Measurements from ENCODE around the gene POC5.

Gene POC5

DNA sequence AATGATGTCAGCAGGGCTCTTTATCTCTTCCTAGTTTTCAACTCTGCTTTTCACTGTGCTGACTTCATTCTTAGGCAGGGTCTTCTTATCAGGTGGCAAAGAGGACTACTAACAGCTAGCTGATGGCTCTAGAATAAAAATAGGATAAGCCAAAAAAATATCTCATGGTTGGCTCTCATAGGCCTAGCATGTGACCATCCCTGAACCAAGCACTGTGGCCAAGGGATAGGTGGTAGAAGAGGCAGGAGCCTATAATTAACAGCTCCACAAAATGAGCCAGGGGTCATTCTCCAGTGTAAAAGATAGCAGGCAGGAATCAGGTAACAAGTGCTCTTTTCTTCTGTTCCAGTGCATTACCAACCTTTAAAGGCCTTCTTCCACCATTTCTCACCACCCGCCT is 84.9 kb downstream of the POC5 start:
- Histone ChIP-seq H2AFZ (ENCODE audit: low read length) (no peak overlapping the region), H3K9me2 (ENCODE audit: low read depth, low read length) (no peaks in the 10 kb centered on the region), H3K27me3 (ENCODE audit: insufficient read depth, low read length) (no peaks in the 10 kb centered on the region), H3K4me1 (ENCODE audit: insufficient read depth, low read length, severe bottlenecking) (no peaks in the 10 kb centered on the region), H3K9me3 (ENCODE audit: low read length) (no peaks in the 10 kb centered on the region), H4K20me1 (ENCODE audit: insufficient read depth, low read length) (no peaks in the 10 kb centered on the region), H3K4me3 (ENCODE audit: low read depth, low read length, poor library complexity, severe bottlenecking) (no peak overlapping the region), H3K9ac (ENCODE audit: low read length) (no peak overlapping the region), H3F3A (ENCODE audit: insufficient read depth, low read length) (no peaks in the 10 kb centered on the region), H3K4me2 (ENCODE audit: low read length) (no peak overlapping the region), H3K36me3 (ENCODE audit: insufficient read depth, low read length) (no peaks in the 10 kb centered on the region), H3K27ac (ENCODE audit: low read depth, low read length, poor library complexity, severe bottlenecking) (no peak overlapping the region), H3K79me2 (ENCODE audit: insufficient read depth, low read length) (no peaks in the 10 kb centered on the region)
- TF ChIP-seq CTCF (IDR thresholded peaks at IDR 0.05; ENCODE audit: low read length) (no peak), EZH2 (IDR thresholded peaks at IDR 0.05; ENCODE audit: borderline replicate concordance, low read length) (no peak)

DNA sequence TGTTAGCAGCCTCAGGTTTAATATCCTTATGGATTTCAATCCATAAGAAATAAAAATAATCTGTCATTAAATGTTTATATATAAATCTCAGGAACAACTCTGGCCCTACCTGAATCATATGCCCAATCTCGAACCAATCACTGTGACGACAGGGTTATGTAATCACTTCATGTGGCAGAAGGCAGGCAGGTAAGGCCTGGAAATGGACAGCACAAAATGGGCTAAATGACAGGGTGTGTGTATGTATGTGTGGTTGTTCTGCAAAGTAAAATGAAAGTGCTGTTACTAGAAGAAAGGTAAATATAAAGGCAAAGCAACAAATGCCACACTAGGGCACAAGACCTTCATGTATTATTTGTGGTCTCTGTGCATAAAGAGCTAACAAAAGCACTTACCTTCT is 86.4 kb downstream of the POC5 start:
- Histone ChIP-seq H3K9me2 (ENCODE audit: low read depth, low read length) (no peaks in the 10 kb centered on the region), H3K9ac (ENCODE audit: low read length) (no peak overlapping the region), H3K4me1 (ENCODE audit: insufficient read depth, low read length, severe bottlenecking) (no peaks in the 10 kb centered on the region), H3F3A (ENCODE audit: insufficient read depth, low read length) (no peaks in the 10 kb centered on the region), H3K79me2 (ENCODE audit: insufficient read depth, low read length) (no peaks in the 10 kb centered on the region), H3K27me3 (ENCODE audit: insufficient read depth, low read length) (no peaks in the 10 kb centered on the region), H3K36me3 (ENCODE audit: insufficient read depth, low read length) (no peaks in the 10 kb centered on the region), H3K4me2 (ENCODE audit: low read length) (no peak overlapping the region), H3K27ac (ENCODE audit: low read depth, low read length, poor library complexity, severe bottlenecking) (no peak overlapping the region), H3K9me3 (ENCODE audit: low read length) (no peaks in the 10 kb centered on the region), H3K4me3 (ENCODE audit: low read depth, low read length, poor library complexity, severe bottlenecking) (no peak overlapping the region), H4K20me1 (ENCODE audit: insufficient read depth, low read length) (no peaks in the 10 kb centered on the region), H2AFZ (ENCODE audit: low read length) (no peak overlapping the region)
- TF ChIP-seq EZH2 (IDR thresholded peaks at IDR 0.05; ENCODE audit: borderline replicate concordance, low read length) (no peak), CTCF (IDR thresholded peaks at IDR 0.05; ENCODE audit: low read length) (no peak)

DNA sequence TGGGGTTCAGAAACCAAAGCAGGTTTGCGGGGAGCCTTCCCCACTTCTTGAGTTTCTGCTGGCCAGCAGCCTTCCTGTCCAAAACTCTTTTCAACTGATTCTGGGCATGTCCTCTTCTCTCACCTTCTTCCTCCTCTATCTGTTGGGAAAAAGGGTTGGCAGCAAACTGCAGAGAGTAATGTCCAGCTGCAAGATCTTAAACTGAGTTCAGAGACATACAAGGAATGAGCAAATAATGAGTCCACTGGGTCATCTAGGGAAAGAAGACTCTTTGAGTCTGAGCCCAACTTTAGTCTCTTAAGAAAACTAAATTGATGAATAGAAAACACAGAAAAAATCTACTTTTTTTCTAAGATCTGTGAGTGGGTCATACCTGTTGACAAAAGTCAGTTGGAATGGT is 89.4 kb downstream of the POC5 start:
- H3F3A ChIP-seq (ENCODE audit: insufficient read depth, low read length): no peaks in the 10 kb centered on the region
- no peak for TF ChIP-seq EZH2 (IDR thresholded peaks at IDR 0.05; ENCODE audit: borderline replicate concordance, low read length)
- TF ChIP-seq CTCF (IDR thresholded peaks at IDR 0.05; ENCODE audit: low read length): no peak
- no peak overlapping the region for H3K27ac ChIP-seq (ENCODE audit: low read depth, low read length, poor library complexity, severe bottlenecking)
- H3K9ac ChIP-seq (ENCODE audit: low read length): no peak overlapping the region
- no peak overlapping the region for H2AFZ ChIP-seq (ENCODE audit: low read length)
- no peak overlapping the region for H3K4me3 ChIP-seq (ENCODE audit: low read depth, low read length, poor library complexity, severe bottlenecking)
- no peaks in the 10 kb centered on the region for H3K36me3 ChIP-seq (ENCODE audit: insufficient read depth, low read length)
- H3K9me2 ChIP-seq (ENCODE audit: low read depth, low read length): no peaks in the 10 kb centered on the region
- H3K4me1 ChIP-seq (ENCODE audit: insufficient read depth, low read length, severe bottlenecking): no peaks in the 10 kb centered on the region
- H3K9me3 ChIP-seq (ENCODE audit: low read length): no peaks in the 10 kb centered on the region
- no peaks in the 10 kb centered on the region for H4K20me1 ChIP-seq (ENCODE audit: insufficient read depth, low read length)
- H3K4me2 ChIP-seq (ENCODE audit: low read length): no peak overlapping the region
- no peaks in the 10 kb centered on the region for H3K27me3 ChIP-seq (ENCODE audit: insufficient read depth, low read length)
- H3K79me2 ChIP-seq (ENCODE audit: insufficient read depth, low read length): no peaks in the 10 kb centered on the region

Measured in OCI-LY1 (cell line).